CD4-positive, CD25-positive, alpha-beta regulatory T cell (primary cell): ENCODE data around the gene TSGA10. TPM values are rescaled to one million over a fixed set of nuclear protein-coding genes. Genes with fewer than 3 reads are reported as not detected.
"Not testable (repeated sequence)": the region's sequence is repeated elsewhere in the genome, so short reads cannot be mapped to it uniquely, and the experiment has no call there.

Experiments
- ATAC-seq, 2 donors: fragments of 150-1000 bp; cut with Tn5 transposase; one replicate each; pipeline ENCODE4 v1.10.0; 2021; ENCODE audit warnings: low read depth in 2 of 2, moderate number of reproducible peaks in 2 of 2, moderate library complexity in 1 of 2
- DNase-seq, 3 donors: peaks; one replicate each; pipeline versions ENCODE4 v3.0.0 to v3.0.0-alpha.2; 2012 to 2022; ENCODE audit warnings: mixed read lengths in 1 of 3
- H3K27ac ChIP-seq: one replicate; pipeline ENCODE4 v1.7.0; 2013; ENCODE audit warnings: mild to moderate bottlenecking, low read length; ENCODE audit not compliant: insufficient read depth, poor library complexity, severe bottlenecking
- H3K27me3 ChIP-seq: one replicate; pipeline ENCODE4 v1.7.0; 2013; ENCODE audit warnings: low read length; ENCODE audit not compliant: control insufficient read depth, insufficient read depth
- H3K36me3 ChIP-seq: one replicate; pipeline ENCODE4 v1.7.0; 2013; ENCODE audit warnings: mild to moderate bottlenecking, low read length, moderate library complexity; ENCODE audit not compliant: control insufficient read depth, insufficient read depth
- H3K4me1 ChIP-seq: 2 replicates; pipeline ENCODE4 v1.7.0; 2013; ENCODE audit warnings: mild to moderate bottlenecking, low read length; ENCODE audit not compliant: insufficient read depth, control insufficient read depth, poor library complexity, severe bottlenecking
- H3K4me3 ChIP-seq: one replicate; pipeline ENCODE4 v1.7.0; 2013; ENCODE audit warnings: low read depth, mild to moderate bottlenecking, low read length, moderate library complexity
- H3K9me3 ChIP-seq, 2 experiments: 1 replicate in 1 of 2; 2 replicates in 1 of 2; pipeline ENCODE4 v1.7.0; 2013; ENCODE audit warnings: low read length in 2 of 2, mild to moderate bottlenecking in 1 of 2, moderate library complexity in 1 of 2; ENCODE audit not compliant: control insufficient read depth in 2 of 2
- H3K27ac Mint-ChIP-seq, 3 donors: one replicate each; pipeline ENCODE4 v1.8.0; 2020 to 2022; ENCODE audit warnings: mild to moderate bottlenecking in 3 of 3, mixed read lengths in 3 of 3, moderate library complexity in 2 of 3
- H3K27me3 Mint-ChIP-seq: one replicate; pipeline ENCODE4 v1.8.0; 2022; ENCODE audit warnings: mild to moderate bottlenecking, mixed read lengths
- H3K36me3 Mint-ChIP-seq: one replicate; pipeline ENCODE4 v1.8.0; 2020; ENCODE audit warnings: mixed read lengths
- H3K4me1 Mint-ChIP-seq, 4 donors: one replicate each; pipeline ENCODE4 v1.8.0; 2020 to 2022; ENCODE audit warnings: mixed read lengths in 4 of 4, mild to moderate bottlenecking in 1 of 4
- H3K4me3 Mint-ChIP-seq, 4 donors: one replicate each; pipeline ENCODE4 v1.8.0; 2020 to 2022; ENCODE audit warnings: mild to moderate bottlenecking in 4 of 4, mixed read lengths in 4 of 4, moderate library complexity in 3 of 4
- H3K9me3 Mint-ChIP-seq, 7 donors: one replicate each; pipeline ENCODE4 v1.8.0; 2020 to 2022; ENCODE audit warnings: mixed read lengths in 7 of 7, mild to moderate bottlenecking in 3 of 7, moderate library complexity in 2 of 7
- polyA plus RNA-seq, 4 donors: library from polyadenylated mRNA; unstranded; fragments of 300-500 nt; fragmentation: Illumina TruSeq; gene quantifications; one replicate each; pipeline ENCODE4 v1.2.3, GENCODE V29; 2021
- total RNA-seq: library from RNA; stranded (reverse); gene quantifications from one replicate; pipeline ENCODE4 v1.2.3, GENCODE V29; 2022

The TSGA10 gene
- total and polyA plus RNA-seq, 5 donors from 2014 or later: 7.7 to 17.2 (median 12.6) TPM

GRCh38 chr2:99066075-99066958 lies 88.4 kb downstream of the TSGA10 start:
- Histone ChIP-seq H3K27me3 (no peaks in the 10 kb centered on the region), H3K27ac (no peak overlapping the region), H3K4me1 (peaks cover 9% of the 10 kb centered on the region), H3K9me3 (no peaks in the 10 kb centered on the region), H3K36me3 (no peaks in the 10 kb centered on the region), H3K4me3 (peak overlapping the region; percentile 37)
- Mint-ChIP-seq H3K4me1 (peaks cover 0 to 4% (median 0%) of the 10 kb centered on the region in 4 donors), H3K4me3 (no peak overlapping the region), H3K36me3 (no peaks in the 10 kb centered on the region), H3K27me3 (peaks cover 27% of the 10 kb centered on the region), H3K9me3 (no peaks in the 10 kb centered on the region), H3K27ac (no peak overlapping the region)
- ATAC-seq (peak; percentile 64 to 70), DNase-seq (peak in 2 of 3 donors; percentile 38 to 72)

GRCh38 chr2:99049187-99049586 lies 105.6 kb downstream of the TSGA10 start:
- not testable (repeated sequence) for DNase-seq, H3K27me3 ChIP-seq, H3K36me3 ChIP-seq, H3K27ac Mint-ChIP-seq, H3K27ac ChIP-seq, ATAC-seq, H3K4me3 ChIP-seq, H3K4me1 ChIP-seq, H3K4me3 Mint-ChIP-seq, H3K9me3 ChIP-seq, H3K4me1 Mint-ChIP-seq
- H3K9me3 Mint-ChIP-seq: peaks cover 5 to 25% (median 9%) of the 10 kb centered on the region in 7 donors
- peaks cover 17% of the 10 kb centered on the region for H3K36me3 Mint-ChIP-seq
- peaks cover 13% of the 10 kb centered on the region for H3K27me3 Mint-ChIP-seq

- not testable (repeated sequence) for H3K9me3 ChIP-seq, H3K4me1 Mint-ChIP-seq, H3K4me3 Mint-ChIP-seq, ATAC-seq, H3K4me3 ChIP-seq, H3K4me1 ChIP-seq, H3K27ac ChIP-seq, H3K27ac Mint-ChIP-seq, H3K27me3 Mint-ChIP-seq, H3K36me3 ChIP-seq, H3K27me3 ChIP-seq
- DNase-seq: peak in 1 of 3 donors; percentile 29
- H3K9me3 Mint-ChIP-seq: peaks cover 1 to 15% (median 6%) of the 10 kb centered on the region in 7 donors
- peaks cover 11% of the 10 kb centered on the region for H3K36me3 Mint-ChIP-seq
These were observed 113.9 kb downstream of the TSGA10 start for GRCh38 chr2:99040736-99041300.

GRCh38 chr2:99035920-99036319 lies 118.8 kb downstream of the TSGA10 start:
- DNase-seq (no peak), ATAC-seq (no peak)
- peaks cover 2% of the 10 kb centered on the region for H3K27me3 ChIP-seq
- Mint-ChIP-seq H3K27me3 (peaks cover 9% of the 10 kb centered on the region), H3K4me3 (no peak overlapping the region), H3K4me1 (peaks cover 0 to 9% (median 3%) of the 10 kb centered on the region in 4 donors), H3K36me3 (peaks cover 3% of the 10 kb centered on the region), H3K9me3 (peaks cover 0 to 5% (median under 1%) of the 10 kb centered on the region in 7 donors), H3K27ac (no peak overlapping the region)
- peaks cover 0 to 1% of the 10 kb centered on the region in 2 experiments for H3K9me3 ChIP-seq
- no peak overlapping the region for H3K27ac ChIP-seq
- no peaks in the 10 kb centered on the region for H3K36me3 ChIP-seq
- H3K4me1 ChIP-seq: no peaks in the 10 kb centered on the region
- H3K4me3 ChIP-seq: no peak overlapping the region

GRCh38 chr2:99032786-99033185 lies 122.0 kb downstream of the TSGA10 start:
- ATAC-seq: no peak

GRCh38 chr2:99032001-99032400 lies 122.7 kb downstream of the TSGA10 start:
- Mint-ChIP-seq H3K9me3 (peaks cover 0 to 2% (median 0%) of the 10 kb centered on the region in 7 donors), H3K4me3 (no peak overlapping the region), H3K27ac (no peak overlapping the region), H3K27me3 (peaks cover 9% of the 10 kb centered on the region), H3K4me1 (no peaks in the 10 kb centered on the region), H3K36me3 (peaks cover 3% of the 10 kb centered on the region)
- no peak for ATAC-seq
- Histone ChIP-seq H3K9me3 (no peaks in the 10 kb centered on the region), H3K27ac (no peak overlapping the region), H3K4me3 (no peak overlapping the region), H3K36me3 (no peaks in the 10 kb centered on the region), H3K4me1 (no peaks in the 10 kb centered on the region), H3K27me3 (peaks cover 2% of the 10 kb centered on the region)
- peak in 1 of 3 donors; percentile 23 for DNase-seq

More at GRCh38 chr2:99032786-99033185, 122.0 kb downstream of the TSGA10 start:
- Mint-ChIP-seq H3K4me1 (no peaks in the 10 kb centered on the region), H3K27ac (peak overlapping the region in 1 of 3 donors; percentile 13), H3K4me3 (no peak overlapping the region), H3K9me3 (peaks cover 0 to 2% (median 0%) of the 10 kb centered on the region in 7 donors), H3K36me3 (peaks cover 3% of the 10 kb centered on the region), H3K27me3 (peaks cover 9% of the 10 kb centered on the region)
- no peak overlapping the region for H3K27ac ChIP-seq
- no peaks in the 10 kb centered on the region for H3K9me3 ChIP-seq
- DNase-seq: no peak
- no peak overlapping the region for H3K4me3 ChIP-seq
- peaks cover 2% of the 10 kb centered on the region for H3K27me3 ChIP-seq
- H3K4me1 ChIP-seq: no peaks in the 10 kb centered on the region
- no peaks in the 10 kb centered on the region for H3K36me3 ChIP-seq

- Mint-ChIP-seq H3K4me3 (no peak overlapping the region), H3K4me1 (no peaks in the 10 kb centered on the region), H3K27ac (no peak overlapping the region), H3K9me3 (peaks cover 0 to 2% (median 0%) of the 10 kb centered on the region in 7 donors), H3K36me3 (peaks cover 3% of the 10 kb centered on the region), H3K27me3 (peaks cover 9% of the 10 kb centered on the region)
- ATAC-seq (no peak), DNase-seq (no peak)
- Histone ChIP-seq H3K27me3 (peaks cover 2% of the 10 kb centered on the region), H3K36me3 (no peaks in the 10 kb centered on the region), H3K4me1 (no peaks in the 10 kb centered on the region), H3K4me3 (no peak overlapping the region), H3K9me3 (no peaks in the 10 kb centered on the region), H3K27ac (no peak overlapping the region)
These were observed 123.3 kb downstream of the TSGA10 start for GRCh38 chr2:99031481-99031880.
